ENCODE measurements around the gene EPB41L1. TPM values are rescaled to one million over a fixed set of nuclear protein-coding genes. Genes with fewer than 3 reads are reported as not detected.

Gene EPB41L1
- polyA plus RNA-seq, 4 donors: 69.3 to 82.8 (median 71.8) TPM

DNA sequence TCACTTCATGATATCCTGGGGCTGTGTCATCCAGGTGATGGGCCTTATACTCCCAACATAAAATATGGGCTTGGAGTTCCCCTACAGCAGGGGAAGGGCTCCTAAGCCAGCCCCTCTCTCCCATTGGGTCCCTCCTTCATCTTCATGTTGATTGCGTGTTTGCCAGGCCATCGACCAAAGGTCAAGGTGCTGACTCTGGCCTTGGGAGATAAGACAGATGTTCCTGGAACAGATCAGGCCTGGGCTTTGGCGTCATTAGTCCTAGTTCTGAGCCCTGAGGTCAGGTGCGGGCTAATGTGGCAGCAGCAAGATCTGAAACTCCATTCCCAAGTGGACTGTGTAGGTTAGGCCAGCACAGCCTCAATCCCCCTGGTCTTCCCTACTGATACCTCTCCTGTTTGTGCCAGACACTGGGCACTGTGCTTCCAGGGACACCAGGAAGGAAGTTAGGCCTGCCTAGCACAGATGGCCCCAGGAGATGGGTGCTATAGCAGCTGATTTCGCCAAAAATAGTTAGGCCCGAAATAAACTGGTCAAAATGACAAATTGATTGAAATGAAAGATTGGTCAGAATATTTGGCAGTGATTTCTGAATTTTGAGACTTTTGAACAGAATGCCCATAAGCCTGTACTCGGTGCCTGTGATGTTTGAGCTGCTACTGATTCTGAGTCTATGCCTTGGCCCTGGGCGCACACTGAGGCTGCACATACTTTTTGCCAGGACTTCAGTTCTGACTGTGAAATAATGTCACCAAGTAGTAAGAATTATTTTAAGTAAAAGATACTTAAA, 28.8 kb downstream of the EPB41L1 start:
- DNase-seq (ENCODE audit: low read depth in 4 of 4, low spot score in 3 of 4): no peak

DNA sequence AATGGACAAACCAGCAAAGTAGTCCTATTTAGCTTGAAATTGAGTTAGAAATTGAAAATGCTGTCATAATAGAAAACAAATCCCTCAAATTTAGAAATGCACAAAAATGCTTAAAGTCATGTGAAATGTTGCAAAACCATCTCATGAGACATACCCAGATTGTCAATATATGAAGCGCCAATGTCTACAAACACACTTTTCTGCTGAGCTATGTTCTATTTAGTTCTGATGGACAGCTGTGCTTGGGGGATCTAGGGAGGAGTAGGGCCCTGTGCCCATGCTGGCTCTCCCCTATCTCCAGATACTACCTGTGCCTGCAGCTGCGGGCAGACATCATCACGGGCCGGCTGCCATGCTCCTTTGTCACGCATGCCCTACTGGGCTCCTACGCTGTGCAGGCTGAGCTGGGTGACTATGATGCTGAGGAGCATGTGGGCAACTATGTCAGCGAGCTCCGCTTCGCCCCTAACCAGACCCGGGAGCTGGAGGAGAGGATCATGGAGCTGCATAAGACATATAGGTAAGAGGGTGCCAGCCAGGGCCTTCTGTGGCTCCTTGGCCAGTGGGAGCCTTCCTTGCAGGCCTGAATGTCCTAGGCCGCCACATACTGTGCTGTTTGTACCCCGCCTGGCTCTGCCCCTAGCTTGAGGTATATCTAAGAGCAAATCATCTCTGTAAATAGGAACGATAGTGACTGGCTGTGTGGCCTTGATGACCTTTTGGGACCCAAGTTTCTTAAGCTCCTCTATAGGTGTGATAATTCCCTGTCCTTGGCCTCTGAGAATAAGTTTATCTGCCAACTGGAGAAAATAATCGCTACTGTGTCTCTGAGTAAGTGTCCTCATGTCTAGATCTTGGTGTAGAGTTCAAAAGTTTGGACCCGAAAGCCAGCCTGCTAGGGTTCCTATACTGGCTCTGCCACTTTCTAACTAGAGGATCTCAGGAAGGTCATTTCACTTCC, 30.6 kb downstream of the EPB41L1 start:
- no peak for DNase-seq (ENCODE audit: low read depth in 4 of 4, low spot score in 3 of 4)

DNA sequence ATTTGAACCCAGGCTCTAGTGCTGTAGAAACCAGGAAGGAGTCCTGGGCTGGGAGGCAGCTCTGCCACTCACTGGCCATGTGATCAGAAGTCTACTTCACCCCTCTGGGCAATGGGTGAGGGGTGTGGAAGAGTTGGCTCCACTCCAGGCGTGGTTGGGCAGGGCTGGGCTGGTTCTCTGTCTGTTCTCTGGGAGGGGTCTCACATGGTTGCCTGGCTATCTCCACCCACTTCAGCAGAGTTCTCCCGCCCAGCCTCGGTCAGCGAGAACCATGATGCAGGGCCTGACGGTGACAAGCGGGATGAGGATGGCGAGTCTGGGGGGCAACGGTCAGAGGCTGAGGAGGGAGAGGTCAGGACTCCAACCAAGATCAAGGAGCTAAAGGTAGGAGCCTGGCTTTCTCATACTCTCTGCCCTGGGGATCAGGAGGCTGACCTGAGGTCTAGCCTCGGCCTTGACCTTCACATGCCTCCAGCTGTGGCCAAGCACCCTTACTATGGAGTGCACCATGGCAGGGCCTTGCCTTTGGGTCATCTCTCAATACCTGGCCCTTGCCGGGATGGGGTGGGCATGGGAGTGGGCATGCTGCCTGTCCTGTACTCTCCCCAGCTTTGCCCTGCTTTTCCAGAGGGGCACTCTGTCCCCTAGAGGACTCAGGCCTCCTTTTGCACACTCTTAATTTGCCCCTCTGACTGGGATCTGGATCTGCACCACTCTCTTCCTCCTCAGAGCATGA, 39.6 kb downstream of the EPB41L1 start:
- no peak for DNase-seq (ENCODE audit: low read depth in 4 of 4, low spot score in 3 of 4)

DNA sequence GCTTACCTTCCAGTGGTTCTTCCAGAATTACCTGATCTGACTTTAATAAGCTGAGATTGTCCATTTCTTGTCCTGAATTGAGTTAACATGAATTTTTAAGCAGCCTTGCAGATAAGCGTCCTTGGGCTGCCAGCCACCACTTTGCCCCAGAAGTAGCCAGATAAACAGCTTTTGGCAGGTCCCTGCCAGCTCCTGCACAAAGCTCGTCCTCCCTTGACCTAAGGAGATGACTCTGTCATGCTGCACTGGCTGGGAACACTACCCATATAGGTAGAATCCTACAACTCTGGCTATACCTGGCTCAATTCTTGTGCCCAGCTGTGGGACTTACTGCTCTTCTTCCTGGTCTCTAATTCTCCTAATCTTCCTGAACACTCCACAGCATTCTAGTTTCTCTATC, 42.1 kb downstream of the EPB41L1 start:
- no peak for DNase-seq (ENCODE audit: low read depth in 4 of 4, low spot score in 3 of 4)

DNA sequence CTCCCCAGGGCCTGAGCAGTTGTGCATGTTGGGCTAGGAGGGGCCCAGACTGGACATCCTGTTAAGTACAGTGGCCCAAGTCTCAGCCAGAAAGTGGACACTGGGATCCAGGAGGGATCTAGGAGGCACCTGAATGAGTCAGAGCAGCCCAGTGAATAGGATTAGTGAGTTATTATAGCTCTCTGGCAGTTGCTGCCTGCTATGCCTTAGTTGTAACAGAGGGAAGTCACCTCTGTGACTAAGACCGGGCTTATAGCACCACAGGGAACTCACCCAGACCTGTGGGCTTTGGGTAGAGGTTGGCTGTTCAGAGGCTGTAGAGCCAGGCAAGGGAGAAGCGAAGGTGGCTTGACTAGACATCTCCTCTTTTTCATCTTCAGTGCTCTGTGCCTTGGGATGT, 42.7 kb downstream of the EPB41L1 start:
- no peak for DNase-seq (ENCODE audit: low read depth in 4 of 4, low spot score in 3 of 4)

DNA sequence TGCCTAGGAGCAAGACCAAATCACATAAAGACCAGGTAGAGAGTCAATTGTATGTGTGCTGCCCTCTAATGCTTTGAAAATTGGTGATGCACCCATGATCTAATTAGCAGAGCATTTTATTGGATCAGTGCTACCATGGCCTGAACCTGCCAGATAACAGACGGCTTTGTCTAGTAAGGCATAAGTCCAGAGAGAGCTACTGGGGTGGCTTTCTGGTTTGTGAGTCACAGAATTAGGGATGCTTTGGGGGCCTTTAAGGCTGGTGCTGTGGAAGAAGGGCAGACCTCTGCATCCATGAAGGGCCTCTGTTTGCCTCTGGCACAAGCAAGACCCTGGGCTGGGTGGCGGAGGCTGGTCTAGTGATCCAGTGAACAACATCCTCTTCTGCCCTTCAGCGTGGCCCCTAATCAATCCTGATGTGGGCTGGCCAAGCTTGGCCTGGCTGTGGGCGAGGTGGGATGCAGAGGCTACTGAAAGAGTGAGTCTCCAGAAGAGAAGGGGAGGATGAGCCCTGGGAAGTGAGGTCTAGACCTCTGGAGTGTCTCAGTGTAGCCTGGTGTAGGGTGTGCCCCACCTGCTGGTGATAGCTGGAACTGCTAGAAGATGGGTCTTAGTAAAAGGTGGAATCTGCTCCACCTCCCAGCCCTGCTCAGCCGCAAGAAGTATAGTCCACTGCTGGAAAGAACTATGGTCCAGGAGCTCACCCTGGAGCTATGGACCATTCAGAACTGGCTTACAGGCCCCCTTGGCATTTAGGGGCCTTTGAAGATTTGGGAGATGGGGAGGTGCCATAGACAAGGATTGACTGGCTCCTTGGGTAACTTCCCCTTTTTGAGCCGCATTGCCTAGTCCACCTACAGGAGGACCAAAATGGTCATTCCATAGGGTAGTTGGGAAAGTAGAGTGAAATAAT, 45.1 kb downstream of the EPB41L1 start:
- DNase-seq (ENCODE audit: low read depth in 4 of 4, low spot score in 3 of 4): peak; percentile 49 to 72 (median 56)

DNA sequence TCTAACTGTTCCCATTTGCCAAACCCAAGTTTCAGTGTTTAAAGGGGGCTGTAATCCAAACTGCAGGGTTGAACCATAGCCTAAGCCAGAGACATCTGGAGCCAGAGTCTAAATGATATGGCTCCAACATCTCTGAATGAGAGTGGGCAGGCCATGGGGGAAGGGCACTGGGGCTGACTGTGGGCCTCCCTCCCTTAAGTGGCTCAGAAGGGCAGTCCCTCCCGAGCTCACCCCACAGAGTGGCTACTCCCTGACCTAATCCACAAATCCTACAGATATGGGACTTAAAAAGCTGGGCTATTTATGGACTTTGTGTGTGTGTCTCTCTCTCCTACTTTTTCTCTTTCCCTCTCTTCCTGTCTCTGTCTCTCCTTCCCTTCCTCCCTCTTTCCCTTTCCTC, 45.9 kb downstream of the EPB41L1 start:
- no peak for DNase-seq (ENCODE audit: low read depth in 4 of 4, low spot score in 3 of 4)

DNA sequence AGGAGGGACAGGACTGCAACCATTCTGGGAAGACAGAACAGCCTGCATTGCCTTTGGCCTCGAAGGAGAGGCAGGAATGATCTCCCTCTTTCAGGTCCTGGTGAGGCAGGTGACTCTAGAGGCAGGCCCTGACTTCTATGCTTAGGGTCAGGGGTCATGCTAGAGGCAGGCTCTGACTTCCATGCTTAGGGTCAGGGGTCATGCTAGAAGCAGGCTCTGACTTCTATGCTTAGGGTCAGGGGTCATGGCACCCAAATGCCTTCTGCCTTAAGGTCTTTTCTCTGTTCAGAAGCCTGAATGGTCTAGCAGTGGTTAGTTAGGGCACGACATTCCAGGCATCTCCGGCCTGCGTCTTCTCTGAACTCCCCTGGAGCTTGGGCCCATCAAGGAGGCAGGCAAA, 46.7 kb downstream of the EPB41L1 start:
- DNase-seq (ENCODE audit: low read depth in 4 of 4, low spot score in 3 of 4): no peak

DNA sequence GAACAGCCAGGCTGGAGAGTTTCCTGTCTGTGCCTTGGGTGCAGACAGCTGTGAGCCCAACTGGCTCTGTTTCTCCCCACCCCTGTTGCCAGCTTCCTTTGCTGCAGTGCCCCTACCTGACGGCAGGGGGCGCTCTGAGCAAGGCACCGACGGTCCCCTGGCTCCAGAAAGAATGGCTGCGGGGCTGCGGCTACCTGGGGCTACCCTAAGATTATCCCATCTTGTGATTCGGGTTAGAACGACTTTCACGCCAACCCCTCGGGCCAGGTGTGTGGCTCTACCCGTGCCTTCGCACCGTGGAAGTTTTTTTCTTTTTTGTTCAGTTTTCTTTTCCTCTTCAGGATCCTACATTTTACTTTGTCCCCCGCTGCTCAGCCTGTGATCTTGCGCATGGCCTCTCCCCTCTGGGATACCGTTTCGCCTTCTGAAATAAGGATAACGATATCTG, 48.4 kb downstream of the EPB41L1 start:
- peak in 2 of 4 donors; percentile 14 to 43 for DNase-seq (ENCODE audit: low read depth in 4 of 4, low spot score in 3 of 4)

DNA sequence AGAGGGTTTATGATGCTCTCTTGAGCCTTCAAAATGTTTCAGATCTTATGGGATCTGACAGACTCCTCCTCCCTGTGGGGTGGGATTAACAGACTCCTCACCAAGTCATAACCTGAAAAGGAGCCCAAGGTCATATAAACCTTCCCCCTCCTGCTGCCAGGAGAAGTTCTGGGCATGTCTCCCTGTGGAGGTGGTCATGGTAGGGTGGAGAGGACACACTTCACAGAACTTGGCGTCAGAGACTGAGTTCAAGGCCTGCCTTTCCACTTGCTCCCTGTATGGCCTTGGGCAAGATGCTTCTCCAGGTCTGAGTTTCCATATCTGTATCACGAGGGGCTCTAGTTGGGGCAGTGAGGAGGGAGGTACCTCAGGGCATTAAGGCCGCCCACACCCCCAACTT, 49.3 kb downstream of the EPB41L1 start:
- DNase-seq (ENCODE audit: low read depth in 4 of 4, low spot score in 3 of 4): no peak

DNA sequence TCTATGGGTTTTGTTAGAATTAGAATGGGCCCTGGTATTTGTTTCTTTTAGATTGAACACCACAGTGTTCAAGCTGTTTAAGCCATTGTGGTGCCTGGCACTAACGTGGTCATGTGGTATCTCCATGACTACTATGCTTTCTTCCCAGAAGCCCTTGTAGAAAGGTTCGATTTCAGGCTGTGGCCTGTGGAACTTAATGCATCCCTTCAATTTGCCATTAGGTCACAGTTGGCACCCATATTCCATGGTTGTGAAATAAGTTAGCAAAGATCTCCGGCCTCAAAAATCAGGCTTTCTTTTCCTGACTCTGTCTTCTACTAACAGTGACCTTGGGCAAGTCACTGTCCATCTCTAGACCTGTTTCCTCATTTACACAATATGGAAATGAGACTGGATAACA, 50.5 kb downstream of the EPB41L1 start:
- no peak for DNase-seq (ENCODE audit: low read depth in 4 of 4, low spot score in 3 of 4)

DNA sequence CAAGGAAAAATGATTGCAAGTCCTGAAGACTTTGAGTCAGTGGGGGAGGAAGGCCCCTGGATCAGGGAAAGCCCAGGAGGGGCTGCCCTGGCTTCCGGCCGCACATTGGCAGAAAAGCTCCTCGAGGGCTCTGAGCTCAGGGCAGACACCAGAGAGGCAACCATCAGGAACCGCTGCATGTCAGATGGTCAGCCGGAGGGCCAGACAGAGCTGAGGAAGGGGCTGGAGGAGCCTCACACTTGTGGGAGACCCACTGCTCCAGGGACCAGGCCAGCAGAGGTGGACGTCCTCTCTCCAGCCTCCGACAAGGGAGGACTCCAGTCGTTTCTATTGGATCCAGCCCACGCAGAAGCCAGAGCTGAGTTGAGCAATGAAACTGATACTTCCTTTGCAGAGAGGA, 51.5 kb downstream of the EPB41L1 start:
- no peak for DNase-seq (ENCODE audit: low read depth in 4 of 4, low spot score in 3 of 4)

DNA sequence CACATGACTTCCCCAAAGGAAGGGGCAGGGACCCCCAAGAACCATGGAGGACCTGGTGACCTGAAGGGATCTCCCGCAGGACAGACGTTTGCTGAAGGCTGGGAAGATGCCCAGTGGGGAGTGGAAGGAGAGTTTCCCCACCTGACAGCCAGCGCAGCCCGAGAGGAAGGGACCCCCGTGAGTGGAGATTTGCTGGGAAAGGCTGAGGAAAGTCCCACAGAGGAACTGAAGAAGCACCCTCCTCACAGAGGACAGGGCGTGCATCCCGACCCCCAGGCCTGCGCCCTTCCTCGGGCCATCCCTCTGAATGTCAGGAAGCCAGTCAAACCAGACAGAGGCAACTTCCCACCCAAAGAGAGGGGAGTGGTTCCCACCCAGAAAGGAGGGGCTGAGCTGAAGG, 52.1 kb downstream of the EPB41L1 start:
- no peak for DNase-seq (ENCODE audit: low read depth in 4 of 4, low spot score in 3 of 4)

DNA sequence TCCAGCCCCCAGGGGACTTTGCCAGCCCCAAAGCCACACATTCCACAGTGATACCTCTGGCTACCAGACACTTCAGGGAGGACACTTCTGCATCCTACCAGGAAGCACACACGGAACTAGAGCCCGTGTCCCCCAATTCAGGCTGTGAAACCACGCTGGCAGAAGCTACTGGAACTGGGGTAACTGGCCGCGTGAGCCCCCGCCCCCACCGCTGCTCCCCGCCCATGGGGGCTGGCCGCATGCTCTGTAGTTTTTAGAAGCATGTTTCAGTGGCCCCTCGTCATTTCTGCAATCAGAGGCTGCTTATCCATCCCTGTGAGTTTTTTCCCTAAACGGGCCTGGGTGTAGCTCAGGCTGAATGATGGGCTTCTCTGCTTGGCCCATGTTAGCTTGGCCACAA, 53.1 kb downstream of the EPB41L1 start:
- no peak for DNase-seq (ENCODE audit: low read depth in 4 of 4, low spot score in 3 of 4)

DNA sequence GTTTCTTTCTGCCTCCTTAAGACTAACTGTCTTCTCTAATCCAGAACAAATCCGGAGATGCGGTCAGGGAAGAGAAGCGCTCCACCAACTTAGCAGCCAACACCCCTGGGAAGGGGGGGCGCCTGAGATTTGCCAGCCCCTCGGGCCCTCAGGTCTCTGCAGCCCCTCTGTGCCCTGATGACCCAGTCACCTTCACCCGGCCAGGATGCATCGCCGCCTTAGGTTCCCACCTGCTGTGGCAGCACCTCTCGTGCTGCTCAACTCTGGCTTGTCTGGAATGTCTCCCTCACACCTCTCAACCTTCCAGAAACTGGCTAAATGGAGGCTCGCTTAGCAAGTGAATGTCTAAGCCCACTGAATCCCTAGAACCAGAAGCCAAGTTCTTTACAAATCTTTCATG, 53.7 kb downstream of the EPB41L1 start:
- DNase-seq (ENCODE audit: low read depth in 4 of 4, low spot score in 3 of 4): no peak

DNA sequence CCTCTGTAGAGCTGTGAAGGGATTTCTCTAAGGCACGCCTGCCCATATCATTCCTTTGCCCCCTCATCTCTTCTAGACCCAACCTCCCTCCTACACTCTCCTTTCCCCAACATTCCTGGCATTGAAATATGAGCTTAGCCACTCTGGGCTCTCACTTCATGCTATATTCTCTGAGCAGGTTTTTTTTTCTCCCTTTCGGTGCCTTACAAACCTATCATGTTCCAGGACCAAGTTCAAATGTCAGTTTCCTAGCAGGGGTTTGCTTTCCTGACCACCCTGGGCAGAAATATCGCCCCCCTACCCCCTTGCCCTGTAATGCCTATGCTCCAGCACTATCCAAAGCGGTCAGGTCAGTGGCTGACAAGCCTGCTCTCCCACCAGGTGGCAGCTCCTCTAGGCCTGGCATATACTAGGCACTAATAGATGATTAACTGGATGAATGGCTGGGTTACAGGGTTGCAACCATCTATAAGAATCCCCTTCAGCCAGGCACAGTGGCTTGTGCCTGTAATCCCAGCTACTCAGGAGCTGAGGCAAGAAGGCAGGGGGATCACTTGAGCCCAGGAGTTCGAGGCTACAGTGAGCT, 56.0 kb downstream of the EPB41L1 start:
- peak in 3 of 4 donors; percentile 27 to 46 (median 36) for DNase-seq (ENCODE audit: low read depth in 4 of 4, low spot score in 3 of 4)

DNA sequence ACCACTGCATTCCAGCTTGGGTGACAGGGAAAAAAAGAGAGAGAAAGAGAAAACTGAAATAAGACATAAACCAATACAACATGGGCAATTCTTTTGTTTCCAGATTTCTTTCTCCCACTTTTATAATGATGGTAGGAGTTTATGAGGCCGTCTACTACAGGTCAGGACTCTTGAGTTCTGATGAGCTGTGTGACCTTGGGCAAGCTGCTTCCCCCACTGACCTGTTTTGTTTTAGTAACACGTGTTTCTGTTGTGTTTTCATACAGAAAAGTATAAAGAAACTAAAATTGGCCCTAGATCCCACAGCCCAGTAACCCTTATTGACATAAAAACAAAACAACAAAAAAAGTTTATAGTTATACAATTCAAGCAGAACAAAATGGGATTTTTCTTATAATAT, 58.8 kb downstream of the EPB41L1 start:
- DNase-seq (ENCODE audit: low read depth in 4 of 4, low spot score in 3 of 4): no peak

DNA sequence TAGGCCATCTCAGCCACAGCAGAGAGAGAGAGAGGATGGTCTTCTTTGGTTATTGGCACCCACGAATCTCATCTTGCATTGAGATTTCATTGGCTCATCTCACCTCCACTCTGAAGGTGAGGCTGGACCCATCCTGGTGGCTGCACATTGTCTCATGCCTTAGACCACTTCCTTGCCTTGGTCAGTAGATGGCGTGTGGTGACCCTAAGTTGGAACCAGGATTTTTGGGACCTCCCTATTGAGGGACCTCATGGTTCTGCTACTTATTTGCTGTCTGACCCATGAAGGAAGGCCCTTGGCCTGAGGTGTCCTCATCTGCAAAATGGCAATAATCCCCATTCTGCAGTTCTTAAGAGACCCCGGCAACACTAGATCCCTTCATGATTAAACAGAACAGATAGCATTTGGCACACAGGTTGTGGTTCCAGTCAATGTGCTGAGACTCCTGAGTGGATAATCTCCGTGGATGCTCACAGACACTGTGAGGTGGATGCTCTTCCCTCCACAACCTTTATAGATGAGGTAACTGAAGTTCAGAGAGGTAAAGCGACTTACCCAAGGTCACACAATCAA, 60.2 kb downstream of the EPB41L1 start:
- DNase-seq (ENCODE audit: low read depth in 4 of 4, low spot score in 3 of 4): no peak

DNA sequence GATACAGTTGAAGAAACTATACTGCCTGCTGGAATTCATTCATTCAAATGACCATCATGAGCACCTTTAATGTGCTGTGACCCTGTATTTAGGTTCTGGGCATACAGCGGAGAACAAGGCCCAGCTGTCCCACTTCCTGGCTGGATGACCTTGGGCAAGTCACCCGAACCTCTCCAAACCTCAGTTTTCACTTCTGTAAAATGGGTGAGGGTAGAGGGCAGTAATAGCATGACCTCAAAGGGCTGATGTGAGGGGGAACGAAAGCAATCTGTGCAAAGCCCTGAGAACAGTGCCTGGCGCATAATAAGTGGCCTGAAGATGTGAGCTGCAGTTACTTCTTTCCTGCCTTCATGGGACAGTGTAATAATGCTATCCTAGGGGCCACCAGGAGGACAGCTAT, 61.2 kb downstream of the EPB41L1 start:
- DNase-seq (ENCODE audit: low read depth in 4 of 4, low spot score in 3 of 4): no peak

Measured in right renal pelvis (tissue), 4 donors.